Renal cortex interstitium (tissue), 3 donors: ENCODE measurements around the gene HIBCH. TPM values are rescaled to one million over a fixed set of nuclear protein-coding genes. Genes with fewer than 3 reads are reported as not detected.

Experiments
- polyA plus RNA-seq, 3 donors: library from polyadenylated mRNA; unstranded; fragments of 120-200 nt; gene quantifications; one replicate each; pipeline ENCODE4 v1.2.1, GENCODE V29; 2013; ENCODE audit not compliant: insufficient read length in 3 of 3

Gene HIBCH
- polyA plus RNA-seq, 3 donors = 69.9 to 89.2 (median 83.2) TPM

Other genes starting within 250 kb of the HIBCH start
- gene INPP1, start 23.8 kb upstream of the HIBCH start, polyA plus RNA-seq = 10 to 100 TPM; 13.3 to 20.6 (median 14.8) TPM
- gene MFSD6, start 88.5 kb upstream of the HIBCH start, polyA plus RNA-seq = 10 to 100 TPM; 12.5 to 14.8 (median 13.5) TPM
- 10 to 100 TPM; 10.1 to 14.3 (median 13.6) TPM for gene NEMP2, start 214.9 kb upstream of the HIBCH start, polyA plus RNA-seq